Osteocyte (in vitro differentiated cells): ENCODE measurements around the gene WASHC2A. TPM values are rescaled to one million over a fixed set of nuclear protein-coding genes. Genes with fewer than 3 reads are reported as not detected.
A peak's percentile ranks its signal among the peaks of the same experiment; 100 is the strongest.
"Not testable (repeated sequence)": the region's sequence is repeated elsewhere in the genome, so short reads cannot be mapped to it uniquely, and the experiment has no call there.

ENCODE experiments used
- DNase-seq: peaks from one replicate; pipeline ENCODE4 v3.0.0; 2021; ENCODE audit warnings: mixed read lengths; ENCODE audit not compliant: unreplicated experiment; ENCODE audit errors: extremely low spot score
- H3K27ac Mint-ChIP-seq: one replicate; pipeline ENCODE4 v1.8.0; 2021; ENCODE audit warnings: mild to moderate bottlenecking, mixed read lengths; ENCODE audit not compliant: unreplicated experiment
- H3K27me3 Mint-ChIP-seq: one replicate; pipeline ENCODE4 v1.8.0; 2021; ENCODE audit warnings: mixed read lengths; ENCODE audit not compliant: unreplicated experiment
- H3K36me3 Mint-ChIP-seq: one replicate; pipeline ENCODE4 v1.8.0; 2021; ENCODE audit warnings: mixed read lengths; ENCODE audit not compliant: unreplicated experiment
- H3K4me1 Mint-ChIP-seq: one replicate; pipeline ENCODE4 v1.8.0; 2021; ENCODE audit warnings: mixed read lengths; ENCODE audit not compliant: unreplicated experiment
- H3K4me3 Mint-ChIP-seq: one replicate; pipeline ENCODE4 v1.8.0; 2021; ENCODE audit warnings: mild to moderate bottlenecking, moderate library complexity, mixed read lengths; ENCODE audit not compliant: unreplicated experiment
- H3K9me3 Mint-ChIP-seq: one replicate; pipeline ENCODE4 v1.8.0; 2021; ENCODE audit warnings: mixed read lengths; ENCODE audit not compliant: unreplicated experiment
- CTCF ChIP-seq: fragments of 200-600 bp; sonication (generic); IDR thresholded peaks from 2 replicates; pipeline ENCODE4 v1.5.0; 2021; ENCODE audit warnings: antibody characterized with exemption, mild to moderate bottlenecking, moderate library complexity
- long read RNA-seq: library from polyadenylated mRNA; unstranded; transcript quantifications from one replicate; pipeline ENCODE4 v2.0.0, GENCODE V29; 2021
- total RNA-seq: library from RNA; stranded (reverse); gene quantifications from 2 replicates; pipeline ENCODE4 v1.2.1, GENCODE V29; 2021

The WASHC2A gene
- total RNA-seq, result 58.2 and 69.6 TPM in 2 replicates
- long read RNA-seq, full-length matches to known transcripts, result 19 of 355 reads
- long read RNA-seq, partial matches to known transcripts, result 246 of 355 reads
- long read RNA-seq, other reads (novel, unspliced or antisense), result 90 of 355 reads

- Mint-ChIP-seq H3K27ac (peak within 1 kb of the TSS; percentile 65), H3K4me1 (peaks cover 14% of the 10 kb centered on the region), H3K4me3 (peak within 1 kb of the TSS; percentile 79)
- not testable (repeated sequence) for H3K9me3 Mint-ChIP-seq, H3K36me3 Mint-ChIP-seq, H3K27me3 Mint-ChIP-seq
- DNase-seq, result peak; percentile 96
Observed at GRCh38 chr10:50067546-50068351, at the start of gene WASHC2A. Gene WASHC2A (plus strand): TSS chr10:50067954. CDS start chr10:50068006, 52 bp downstream.

GRCh38 chr10:50019279-50019678, 48.5 kb upstream of the WASHC2A start:
- not testable (repeated sequence) for H3K4me1 Mint-ChIP-seq, H3K27ac Mint-ChIP-seq, H3K36me3 Mint-ChIP-seq, H3K9me3 Mint-ChIP-seq, H3K27me3 Mint-ChIP-seq, H3K4me3 Mint-ChIP-seq
- DNase-seq, result peak; percentile 84

- not testable (repeated sequence) for H3K27me3 Mint-ChIP-seq, H3K4me3 Mint-ChIP-seq, H3K27ac Mint-ChIP-seq, H3K36me3 Mint-ChIP-seq, H3K4me1 Mint-ChIP-seq, H3K9me3 Mint-ChIP-seq
- peak; percentile 76 for DNase-seq
Observed at GRCh38 chr10:50020451-50021024, 47.2 kb upstream of the WASHC2A start.

GRCh38 chr10:50021646-50022045, 46.1 kb upstream of the WASHC2A start:
- no peaks in the 10 kb centered on the region for H3K36me3 Mint-ChIP-seq
- no peaks in the 10 kb centered on the region for H3K9me3 Mint-ChIP-seq
- H3K27me3 Mint-ChIP-seq, result no peaks in the 10 kb centered on the region
- H3K4me1 Mint-ChIP-seq, result no peaks in the 10 kb centered on the region
- H3K4me3 Mint-ChIP-seq, result no peak overlapping the region
- H3K27ac Mint-ChIP-seq, result no peak overlapping the region
- no peak for DNase-seq
- no peak for TF ChIP-seq CTCF

GRCh38 chr10:50024716-50025383, 42.9 kb upstream of the WASHC2A start:
- H3K4me3 Mint-ChIP-seq, result not testable (repeated sequence)

GRCh38 chr10:50025627-50026026, 42.1 kb upstream of the WASHC2A start:
- Mint-ChIP-seq H3K9me3 (no peaks in the 10 kb centered on the region), H3K4me1 (no peaks in the 10 kb centered on the region), H3K4me3 (no peak overlapping the region), H3K27ac (no peak overlapping the region), H3K36me3 (no peaks in the 10 kb centered on the region), H3K27me3 (peaks cover 5% of the 10 kb centered on the region)
- TF ChIP-seq CTCF, result no peak
- DNase-seq, result peak; percentile 81

More at GRCh38 chr10:50024716-50025383, 42.9 kb upstream of the WASHC2A start:
- peak; percentile 84 for DNase-seq
- not testable (repeated sequence) for H3K27me3 Mint-ChIP-seq, H3K9me3 Mint-ChIP-seq, H3K4me1 Mint-ChIP-seq, H3K36me3 Mint-ChIP-seq, H3K27ac Mint-ChIP-seq
